SHP77 treated with DMSO at 0.1 percent for 48 hours (cell line): ENCODE data around the gene LTA.
A peak's percentile ranks its signal among the peaks of the same experiment; 100 is the strongest.

Experiments
- DNase-seq: peaks from one replicate; lab custom pipeline; 2025; lab: John Stamatoyannopoulos, UW

LTA gene

GRCh38 chr6:31569861-31570536 lies 2.1 kb upstream of the LTA start:
- DNase-seq = no peak

- no peak for DNase-seq
These were observed 1.4 kb downstream of the LTA start for GRCh38 chr6:31573239-31574105.

DNA sequence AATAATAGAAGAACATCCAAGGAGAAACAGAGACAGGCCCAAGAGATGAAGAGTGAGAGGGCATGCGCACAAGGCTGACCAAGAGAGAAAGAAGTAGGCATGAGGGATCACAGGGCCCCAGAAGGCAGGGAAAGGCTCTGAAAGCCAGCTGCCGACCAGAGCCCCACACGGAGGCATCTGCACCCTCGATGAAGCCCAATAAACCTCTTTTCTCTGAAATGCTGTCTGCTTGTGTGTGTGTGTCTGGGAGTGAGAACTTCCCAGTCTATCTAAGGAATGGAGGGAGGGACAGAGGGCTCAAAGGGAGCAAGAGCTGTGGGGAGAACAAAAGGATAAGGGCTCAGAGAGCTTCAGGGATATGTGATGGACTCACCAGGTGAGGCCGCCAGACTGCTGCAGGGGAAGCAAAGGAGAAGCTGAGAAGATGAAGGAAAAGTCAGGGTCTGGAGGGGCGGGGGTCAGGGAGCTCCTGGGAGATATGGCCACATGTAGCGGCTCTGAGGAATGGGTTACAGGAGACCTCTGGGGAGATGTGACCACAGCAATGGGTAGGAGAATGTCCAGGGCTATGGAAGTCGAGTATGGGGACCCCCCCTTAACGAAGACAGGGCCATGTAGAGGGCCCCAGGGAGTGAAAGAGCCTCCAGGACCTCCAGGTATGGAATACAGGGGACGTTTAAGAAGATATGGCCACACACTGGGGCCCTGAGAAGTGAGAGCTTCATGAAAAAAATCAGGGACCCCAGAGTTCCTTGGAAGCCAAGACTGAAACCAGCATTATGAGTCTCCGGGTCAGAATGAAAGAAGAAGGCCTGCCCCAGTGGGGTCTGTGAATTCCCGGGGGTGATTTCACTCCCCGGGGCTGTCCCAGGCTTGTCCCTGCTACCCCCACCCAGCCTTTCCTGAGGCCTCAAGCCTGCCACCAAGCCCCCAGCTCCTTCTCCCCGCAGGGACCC lies 2.3 kb downstream of the LTA start:
- DNase-seq = no peak

DNA sequence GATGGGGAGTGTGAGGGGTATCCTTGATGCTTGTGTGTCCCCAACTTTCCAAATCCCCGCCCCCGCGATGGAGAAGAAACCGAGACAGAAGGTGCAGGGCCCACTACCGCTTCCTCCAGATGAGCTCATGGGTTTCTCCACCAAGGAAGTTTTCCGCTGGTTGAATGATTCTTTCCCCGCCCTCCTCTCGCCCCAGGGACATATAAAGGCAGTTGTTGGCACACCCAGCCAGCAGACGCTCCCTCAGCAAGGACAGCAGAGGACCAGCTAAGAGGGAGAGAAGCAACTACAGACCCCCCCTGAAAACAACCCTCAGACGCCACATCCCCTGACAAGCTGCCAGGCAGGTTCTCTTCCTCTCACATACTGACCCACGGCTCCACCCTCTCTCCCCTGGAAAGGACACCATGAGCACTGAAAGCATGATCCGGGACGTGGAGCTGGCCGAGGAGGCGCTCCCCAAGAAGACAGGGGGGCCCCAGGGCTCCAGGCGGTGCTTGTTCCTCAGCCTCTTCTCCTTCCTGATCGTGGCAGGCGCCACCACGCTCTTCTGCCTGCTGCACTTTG lies 3.3 kb downstream of the LTA start, which contains the start of gene TNF:
TNF (plus strand) TSS at position 231 of the 567 bp plus-strand sequence; CDS start at position 408, 177 bp downstream.
- no peak for DNase-seq

DNA sequence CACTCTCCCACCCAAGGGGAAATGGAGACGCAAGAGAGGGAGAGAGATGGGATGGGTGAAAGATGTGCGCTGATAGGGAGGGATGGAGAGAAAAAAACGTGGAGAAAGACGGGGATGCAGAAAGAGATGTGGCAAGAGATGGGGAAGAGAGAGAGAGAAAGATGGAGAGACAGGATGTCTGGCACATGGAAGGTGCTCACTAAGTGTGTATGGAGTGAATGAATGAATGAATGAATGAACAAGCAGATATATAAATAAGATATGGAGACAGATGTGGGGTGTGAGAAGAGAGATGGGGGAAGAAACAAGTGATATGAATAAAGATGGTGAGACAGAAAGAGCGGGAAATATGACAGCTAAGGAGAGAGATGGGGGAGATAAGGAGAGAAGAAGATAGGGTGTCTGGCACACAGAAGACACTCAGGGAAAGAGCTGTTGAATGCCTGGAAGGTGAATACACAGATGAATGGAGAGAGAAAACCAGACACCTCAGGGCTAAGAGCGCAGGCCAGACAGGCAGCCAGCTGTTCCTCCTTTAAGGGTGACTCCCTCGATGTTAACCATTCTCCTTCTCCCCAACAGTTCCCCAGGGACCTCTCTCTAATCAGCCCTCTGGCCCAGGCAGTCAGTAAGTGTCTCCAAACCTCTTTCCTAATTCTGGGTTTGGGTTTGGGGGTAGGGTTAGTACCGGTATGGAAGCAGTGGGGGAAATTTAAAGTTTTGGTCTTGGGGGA lies 4.0 kb downstream of the LTA start:
- DNase-seq = no peak

- DNase-seq = no peak
These were observed 4.9 kb downstream of the LTA start for GRCh38 chr6:31576897-31577578.

DNA sequence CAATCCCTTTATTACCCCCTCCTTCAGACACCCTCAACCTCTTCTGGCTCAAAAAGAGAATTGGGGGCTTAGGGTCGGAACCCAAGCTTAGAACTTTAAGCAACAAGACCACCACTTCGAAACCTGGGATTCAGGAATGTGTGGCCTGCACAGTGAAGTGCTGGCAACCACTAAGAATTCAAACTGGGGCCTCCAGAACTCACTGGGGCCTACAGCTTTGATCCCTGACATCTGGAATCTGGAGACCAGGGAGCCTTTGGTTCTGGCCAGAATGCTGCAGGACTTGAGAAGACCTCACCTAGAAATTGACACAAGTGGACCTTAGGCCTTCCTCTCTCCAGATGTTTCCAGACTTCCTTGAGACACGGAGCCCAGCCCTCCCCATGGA lies 5.5 kb downstream of the LTA start:
- DNase-seq = no peak

- no peak for DNase-seq
These were observed 6.4 kb downstream of the LTA start for GRCh38 chr6:31578184-31579118.

DNA sequence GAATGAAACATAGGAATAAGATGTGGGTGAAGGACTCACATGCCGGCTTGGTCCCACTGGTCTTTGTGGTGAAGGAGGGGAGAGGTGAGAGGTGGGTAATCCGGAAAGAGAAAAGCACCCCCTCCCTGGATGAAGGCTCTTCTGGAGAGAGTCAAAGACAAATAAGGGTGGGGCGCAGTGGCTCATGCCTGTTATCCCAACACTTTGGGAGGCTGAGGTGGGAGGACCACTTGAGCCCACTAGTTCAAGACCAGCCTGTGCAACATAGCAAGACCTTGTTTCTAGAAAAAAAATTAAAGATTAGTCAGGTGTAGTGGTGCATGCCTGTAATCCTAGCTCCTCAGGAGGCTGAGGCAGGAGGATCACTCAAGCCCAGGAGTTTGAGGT lies 7.0 kb downstream of the LTA start:
- no peak for DNase-seq

DNA sequence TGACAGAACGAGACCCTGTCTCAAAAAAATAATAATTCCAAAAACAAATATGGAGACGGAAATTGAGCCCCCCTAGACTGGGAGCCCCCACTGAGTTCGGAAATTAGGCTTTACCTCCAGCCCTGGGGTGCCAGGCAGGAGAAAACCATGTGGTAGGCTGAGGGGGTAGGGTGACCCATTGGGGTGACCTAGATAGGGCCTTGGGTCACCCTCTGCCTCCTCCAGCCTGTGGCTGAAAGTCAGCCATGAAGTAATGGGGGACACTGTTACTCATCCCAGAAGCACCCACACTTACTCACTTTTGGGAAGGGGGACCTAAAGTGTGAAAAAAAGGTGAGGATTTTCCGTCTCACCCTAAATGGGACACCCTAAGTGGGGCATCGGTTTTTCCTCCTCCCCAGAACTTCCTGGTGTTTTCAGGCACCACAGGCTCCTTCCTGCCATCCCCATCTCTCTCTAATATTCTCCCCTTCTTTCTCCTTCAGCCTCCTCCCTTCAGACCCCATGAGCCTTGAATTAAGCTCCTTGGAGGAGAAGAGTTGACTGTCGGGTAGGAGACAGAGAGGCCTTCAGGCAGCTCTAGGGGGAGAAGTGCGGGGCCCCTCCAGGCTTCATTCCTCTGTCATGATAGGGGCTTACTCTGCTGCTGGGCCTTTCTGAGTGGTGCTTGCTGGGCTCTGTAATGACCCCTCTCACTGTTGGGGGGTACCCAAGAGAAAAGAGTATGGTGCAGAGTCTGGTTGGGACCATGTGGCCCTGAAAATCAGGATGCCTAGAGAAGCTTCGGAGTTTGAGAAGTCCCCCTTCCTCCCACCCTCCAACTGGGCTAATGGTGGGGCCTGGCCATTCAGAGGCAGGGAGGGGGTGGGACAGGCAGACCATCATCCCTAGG lies 7.7 kb downstream of the LTA start:
- no peak for DNase-seq

- no peak for DNase-seq
These were observed 8.3 kb downstream of the LTA start for GRCh38 chr6:31580438-31580740.

GRCh38 chr6:31580807-31581433 lies 8.8 kb downstream of the LTA start:
- DNase-seq = peak; percentile 61

DNA sequence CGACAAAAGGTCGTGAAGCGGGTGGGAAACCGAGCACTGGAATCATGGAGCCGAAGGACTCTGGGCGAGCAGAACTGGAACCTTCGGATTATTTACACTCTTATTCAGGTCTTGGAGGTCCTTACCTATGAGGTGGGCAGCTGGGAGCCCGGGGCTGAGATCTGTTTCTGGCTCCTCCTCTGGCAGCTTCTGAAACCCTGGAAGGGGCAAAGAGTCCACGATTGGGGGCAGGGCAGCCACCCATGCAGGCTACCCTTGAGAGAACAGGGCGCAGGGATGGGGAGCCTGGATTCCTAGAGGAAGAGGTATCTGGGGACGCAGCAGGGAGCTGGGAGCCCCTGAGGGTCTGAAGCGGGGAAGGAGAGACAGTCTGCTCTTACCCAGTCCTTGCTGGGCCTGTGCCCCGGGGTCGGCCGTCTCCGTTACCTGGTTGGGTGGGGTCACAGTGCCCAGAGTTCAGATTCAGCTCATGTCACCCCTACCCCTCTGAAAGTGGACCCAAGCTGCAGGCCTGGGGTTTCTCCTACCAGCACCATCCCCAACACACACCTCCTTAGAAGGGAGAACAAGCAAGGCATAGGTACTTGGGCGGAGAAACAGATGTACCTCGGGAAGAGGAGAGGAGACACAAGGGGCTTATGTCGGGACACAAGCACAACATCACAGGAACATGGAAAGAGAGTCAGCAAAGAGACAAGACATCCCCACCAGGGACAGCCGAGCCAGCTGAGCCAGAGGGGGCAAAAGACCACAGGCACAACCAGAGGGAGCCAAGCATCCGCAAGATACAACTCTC lies 9.5 kb downstream of the LTA start:
- DNase-seq = no peak

DNA sequence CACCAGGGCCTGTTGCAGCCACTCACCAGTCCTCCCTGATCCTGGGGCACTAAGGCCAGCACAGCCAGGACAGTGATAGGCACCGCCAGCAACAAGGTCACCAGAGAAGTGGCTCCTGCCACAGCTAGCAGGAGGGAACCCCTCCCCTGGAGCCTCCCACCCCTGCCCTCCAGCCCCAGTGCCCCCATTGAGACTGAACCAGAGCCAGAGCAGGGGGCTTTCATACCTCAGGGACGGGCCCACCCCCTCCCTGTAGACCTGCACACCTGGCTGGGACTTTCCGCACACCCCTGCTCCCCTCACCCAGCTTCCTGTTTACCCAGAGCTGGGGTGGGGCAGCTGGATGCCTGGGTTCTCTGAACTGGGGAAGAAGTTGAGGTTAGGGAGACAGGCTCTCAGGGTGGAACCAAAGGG lies 10.1 kb downstream of the LTA start, which contains the start of gene LTB:
LTB (minus strand) TSS at position 195 of the 414 bp plus-strand sequence; CDS start at position 188, 7 bp downstream.
- DNase-seq = no peak

- no peak for DNase-seq
These were observed 13.4 kb downstream of the LTA start for GRCh38 chr6:31585491-31585890.

DNA sequence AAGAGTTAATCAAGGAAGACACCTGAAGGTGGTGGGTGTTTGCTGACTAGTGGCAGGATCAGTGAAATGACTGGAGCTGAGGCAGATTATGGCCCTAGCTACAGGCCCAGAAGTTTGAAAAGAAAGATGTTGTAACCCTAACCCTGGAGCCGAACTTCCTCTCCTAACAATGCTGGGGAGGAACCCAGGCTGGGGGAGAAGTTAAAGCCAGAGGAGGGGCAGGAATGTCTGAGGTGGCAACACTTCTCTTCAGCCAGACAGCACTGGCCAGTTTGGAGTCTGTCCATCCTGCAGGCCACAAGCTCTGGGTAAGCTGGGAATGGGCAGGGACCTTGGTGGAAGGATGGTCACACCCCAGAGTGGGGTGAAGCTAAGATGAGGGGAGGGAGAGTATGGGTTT lies 13.9 kb downstream of the LTA start, which contains the start of gene LST1:
LST1 (plus strand) TSS at position 270 of the 400 bp plus-strand sequence. CDS start 1,023 bp downstream, outside the sequence.
- DNase-seq = no peak
